CD4-positive, alpha-beta T cell (primary cell): Measurements from ENCODE around the gene HEATR9. TPM values are rescaled to one million over a fixed set of nuclear protein-coding genes. Genes with fewer than 3 reads are reported as not detected.

Experiments
- ATAC-seq: fragments of 200-7000 bp; cut with Tn5 transposase; one replicate; pipeline ENCODE4 v1.10.0; 2022; ENCODE audit warnings: mild to moderate bottlenecking; ENCODE audit not compliant: poor library complexity
- CTCF ChIA-PET: fragments of 350-600 bp; sonication (Branson Sonifier 250); formaldehyde crosslinking; loops from one replicate; lab custom pipeline; 2021; ENCODE audit warnings: antibody characterized with exemption, inconsistent platforms; lab: Charles Lee
- POLR2A ChIA-PET: fragments of 350-600 bp; sonication (Branson Sonifier 250); formaldehyde crosslinking; loops from one replicate; lab custom pipeline; 2021; ENCODE audit warnings: antibody characterized with exemption, inconsistent platforms; lab: Charles Lee
- DNase-seq, 14 experiments: peaks; one replicate each; pipeline ENCODE4 v3.0.0-alpha.2; 2013 to 2020; ENCODE audit warnings: mixed read lengths in 2 of 14
- H3K27ac ChIP-seq, 2 donors: one replicate each; pipeline versions ENCODE4 v1.5.1 to v1.7.0; 2013; ENCODE audit warnings: low read length in 2 of 2, low read depth in 1 of 2, mild to moderate bottlenecking in 1 of 2
- H3K27me3 ChIP-seq, 2 experiments: 1 replicate in 1 of 2; 2 replicates in 1 of 2; pipeline versions ENCODE4 v1.6.1 to v1.7.0; 2013; ENCODE audit warnings: low read length in 2 of 2, control low read depth in 1 of 2, mild to moderate bottlenecking in 1 of 2, moderate library complexity in 1 of 2; ENCODE audit not compliant: insufficient read depth in 2 of 2, control insufficient read depth in 1 of 2
- H3K36me3 ChIP-seq: one replicate; pipeline ENCODE4 v1.6.1; 2013; ENCODE audit warnings: low read length, control low read depth; ENCODE audit not compliant: insufficient read depth
- H3K4me1 ChIP-seq: one replicate; pipeline ENCODE4 v1.6.1; 2013; ENCODE audit warnings: low read length, control low read depth; ENCODE audit not compliant: insufficient read depth
- H3K4me3 ChIP-seq: one replicate; pipeline ENCODE4 v1.5.1; 2013; ENCODE audit warnings: mild to moderate bottlenecking, low read length, moderate library complexity
- H3K9me3 ChIP-seq, 2 experiments: 1 replicate in 1 of 2; 2 replicates in 1 of 2; pipeline versions ENCODE4 v1.6.1 to v1.7.0; 2013; ENCODE audit warnings: low read length in 2 of 2, mild to moderate bottlenecking in 2 of 2, control low read depth in 1 of 2, moderate library complexity in 1 of 2; ENCODE audit not compliant: control insufficient read depth in 1 of 2, insufficient read depth in 1 of 2
- H3K27ac Mint-ChIP-seq: one replicate; pipeline ENCODE4 v1.8.0; 2020; ENCODE audit warnings: mixed read lengths
- H3K27me3 Mint-ChIP-seq: one replicate; pipeline ENCODE4 v1.8.0; 2021; ENCODE audit warnings: mixed read lengths
- H3K36me3 Mint-ChIP-seq: one replicate; pipeline ENCODE4 v1.8.0; 2021; ENCODE audit warnings: low read depth, mixed read lengths
- H3K4me1 Mint-ChIP-seq: one replicate; pipeline ENCODE4 v1.8.0; 2021; ENCODE audit warnings: low read depth, mixed read lengths
- H3K4me3 Mint-ChIP-seq: one replicate; pipeline ENCODE4 v1.8.0; 2020; ENCODE audit warnings: mild to moderate bottlenecking, mixed read lengths
- H3K9me3 Mint-ChIP-seq: one replicate; pipeline ENCODE4 v1.8.0; 2020; ENCODE audit warnings: mixed read lengths
- intact Hi-C, 2 experiments: fragments of 100-400 bp; cut with DNase I in 1 of 2; cut with micrococcal nuclease in 1 of 2; formaldehyde crosslinking; loops; one replicate each; pipeline versions ENCODE4 v1.15.1 to v1.9.0; 2023 to 2025; cut with DNase I, micrococcal nuclease
- total RNA-seq, 174 experiments: library from RNA in 2 of 174; stranded (reverse) in 2 of 174; gene quantifications; one replicate each; pipeline ENCODE4 v1.2.3 and lab custom pipeline; 2021 to 2026
- TF ChIP-seq, protein P1 (sequence below): fragments of 200-600 bp; IDR thresholded peaks from one replicate; pipeline ENCODE4 v1.8.0; 2022; ENCODE audit warnings: antibody characterized with exemption, mild to moderate bottlenecking

HEATR9 gene
- total RNA-seq, 2 experiments from 2014 or later, result 0.47 to 0.61 TPM

DNA sequence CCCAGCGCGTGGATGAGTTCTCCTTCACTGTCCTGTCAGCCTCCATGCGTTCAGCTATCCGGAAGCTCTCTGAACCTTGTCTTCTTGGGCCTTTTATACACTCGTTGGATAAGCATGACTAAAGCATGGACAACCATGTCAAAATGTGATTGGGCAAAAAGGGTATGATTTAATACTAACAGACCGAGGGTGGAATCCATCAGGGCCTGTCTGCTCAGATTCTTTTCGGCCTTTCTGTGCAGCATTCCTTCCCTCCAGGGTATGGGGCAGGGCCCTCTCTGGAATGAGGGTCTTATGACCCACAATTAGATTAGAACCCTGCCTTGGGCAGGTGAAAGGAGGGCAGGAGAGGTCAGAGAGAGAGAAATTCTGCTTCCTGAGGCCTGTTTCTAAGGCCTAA lies 25.5 kb upstream of the HEATR9 start:
- intact Hi-C loops, result no loop called here
- no peaks in the 10 kb centered on the region for H3K27me3 ChIP-seq
- no peak for DNase-seq
- Mint-ChIP-seq H3K4me3 (no peak overlapping the region), H3K4me1 (peaks cover 29% of the 10 kb centered on the region), H3K27ac (no peak overlapping the region), H3K27me3 (peaks cover 5% of the 10 kb centered on the region), H3K36me3 (no peaks in the 10 kb centered on the region), H3K9me3 (no peaks in the 10 kb centered on the region)
- no peak overlapping the region for H3K4me3 ChIP-seq
- ChIA-PET POLR2A (no interaction called here), CTCF (no interaction called here)
- no peak for ATAC-seq
- H3K36me3 ChIP-seq, result no peaks in the 10 kb centered on the region
- H3K4me1 ChIP-seq, result peaks cover 84% of the 10 kb centered on the region
- no peaks in the 10 kb centered on the region for H3K9me3 ChIP-seq
- H3K27ac ChIP-seq, result no peak overlapping the region
- TF ChIP-seq, protein P1, sequence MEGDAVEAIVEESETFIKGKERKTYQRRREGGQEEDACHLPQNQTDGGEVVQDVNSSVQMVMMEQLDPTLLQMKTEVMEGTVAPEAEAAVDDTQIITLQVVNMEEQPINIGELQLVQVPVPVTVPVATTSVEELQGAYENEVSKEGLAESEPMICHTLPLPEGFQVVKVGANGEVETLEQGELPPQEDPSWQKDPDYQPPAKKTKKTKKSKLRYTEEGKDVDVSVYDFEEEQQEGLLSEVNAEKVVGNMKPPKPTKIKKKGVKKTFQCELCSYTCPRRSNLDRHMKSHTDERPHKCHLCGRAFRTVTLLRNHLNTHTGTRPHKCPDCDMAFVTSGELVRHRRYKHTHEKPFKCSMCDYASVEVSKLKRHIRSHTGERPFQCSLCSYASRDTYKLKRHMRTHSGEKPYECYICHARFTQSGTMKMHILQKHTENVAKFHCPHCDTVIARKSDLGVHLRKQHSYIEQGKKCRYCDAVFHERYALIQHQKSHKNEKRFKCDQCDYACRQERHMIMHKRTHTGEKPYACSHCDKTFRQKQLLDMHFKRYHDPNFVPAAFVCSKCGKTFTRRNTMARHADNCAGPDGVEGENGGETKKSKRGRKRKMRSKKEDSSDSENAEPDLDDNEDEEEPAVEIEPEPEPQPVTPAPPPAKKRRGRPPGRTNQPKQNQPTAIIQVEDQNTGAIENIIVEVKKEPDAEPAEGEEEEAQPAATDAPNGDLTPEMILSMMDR, result no peak

DNA sequence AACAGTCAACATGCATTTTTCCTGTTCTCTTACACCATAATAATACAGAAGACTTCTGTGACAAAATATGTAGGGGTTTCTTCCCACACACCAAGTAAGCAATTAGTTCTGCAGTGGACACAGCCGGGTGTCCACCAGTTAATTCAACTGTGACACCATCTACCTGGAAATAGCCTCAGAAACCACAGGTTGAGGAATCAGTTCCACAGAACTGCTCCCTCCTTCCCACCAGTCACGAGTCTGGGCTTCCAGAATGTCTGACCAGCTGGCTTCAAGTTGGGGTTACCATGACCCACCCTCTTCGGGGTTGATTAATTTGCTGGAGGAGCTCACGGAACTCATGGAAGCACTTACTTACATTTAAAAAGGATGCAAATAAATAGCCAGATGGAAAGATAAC lies 25.1 kb upstream of the HEATR9 start:
- CTCF ChIA-PET, result no interaction called here
- no peaks in the 10 kb centered on the region for H3K9me3 ChIP-seq
- TF ChIP-seq, protein P1, result no peak
- H3K36me3 Mint-ChIP-seq, result no peaks in the 10 kb centered on the region
- DNase-seq (no peak), ATAC-seq (no peak)
- no peak overlapping the region for H3K4me3 Mint-ChIP-seq
- no peaks in the 10 kb centered on the region for H3K9me3 Mint-ChIP-seq
- H3K4me1 Mint-ChIP-seq, result peaks cover 29% of the 10 kb centered on the region
- H3K27ac Mint-ChIP-seq, result no peak overlapping the region
- intact Hi-C loops, result no loop called here
- no peaks in the 10 kb centered on the region for H3K27me3 ChIP-seq
- POLR2A ChIA-PET, result no interaction called here
- no peak overlapping the region for H3K27ac ChIP-seq
- peaks cover 84% of the 10 kb centered on the region for H3K4me1 ChIP-seq
- H3K36me3 ChIP-seq, result no peaks in the 10 kb centered on the region
- peaks cover 5% of the 10 kb centered on the region for H3K27me3 Mint-ChIP-seq
- H3K4me3 ChIP-seq, result no peak overlapping the region

DNA sequence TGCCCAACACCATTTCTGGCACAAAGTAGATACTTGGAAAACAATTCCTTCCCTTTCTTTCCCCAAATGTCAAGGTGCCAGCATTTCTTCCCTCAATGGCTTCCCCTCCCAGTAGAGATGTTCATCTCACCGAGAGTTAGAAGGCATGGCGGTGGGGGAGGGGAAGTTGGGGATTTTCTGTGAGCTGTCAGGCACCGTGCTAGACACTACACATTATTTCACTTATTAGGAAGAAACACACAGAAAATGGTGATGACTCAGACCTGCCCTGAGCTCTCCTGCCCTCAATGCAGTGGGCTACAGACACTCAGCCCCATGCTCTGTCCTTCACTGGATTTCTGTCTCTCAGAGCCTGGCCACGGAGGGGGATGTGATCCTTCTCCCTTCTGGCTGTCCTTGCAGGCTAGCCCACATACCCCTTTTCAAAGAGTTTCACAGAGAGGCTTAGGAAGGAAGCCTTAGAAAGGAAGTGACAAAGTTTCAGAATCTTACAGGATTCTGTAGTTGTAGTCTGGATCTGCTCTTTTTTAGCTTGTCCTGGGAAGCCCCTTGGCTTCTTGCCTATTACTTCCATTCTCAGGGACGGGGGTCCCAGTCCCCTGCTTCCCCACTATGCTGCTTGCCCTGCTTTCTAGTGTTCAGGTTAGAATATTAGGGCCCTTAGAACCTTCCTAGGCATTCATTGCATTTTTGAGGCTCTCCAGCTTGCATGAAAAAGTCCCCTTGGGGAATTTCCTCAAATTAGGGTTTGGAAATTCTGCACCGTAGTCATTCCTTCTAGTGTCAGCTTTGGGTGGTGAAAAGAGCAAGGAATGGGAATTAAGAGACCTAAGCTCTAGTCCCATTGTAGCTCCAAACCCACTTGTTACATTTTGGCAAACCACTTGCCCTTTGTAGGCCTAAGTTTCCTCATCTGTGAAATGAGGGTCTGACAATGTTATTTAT lies 23.7 kb upstream of the HEATR9 start:
- peak overlapping the region; percentile 2 for H3K27ac Mint-ChIP-seq
- ChIA-PET CTCF (no interaction called here), POLR2A (interaction anchor here (0.5 kb wide), 1 partner anchor 26 kb away, joined by 3 read pairs; no protein-coding TSS in a partner anchor)
- DNase-seq (peak in 6 of 14 experiments; percentile 29 to 77 (median 56)), ATAC-seq (no peak)
- H3K4me1 Mint-ChIP-seq, result peaks cover 21% of the 10 kb centered on the region
- no peaks in the 10 kb centered on the region for H3K27me3 Mint-ChIP-seq
- intact Hi-C loops, result no loop called here
- Histone ChIP-seq H3K4me1 (peaks cover 80% of the 10 kb centered on the region), H3K36me3 (no peaks in the 10 kb centered on the region), H3K4me3 (no peak overlapping the region), H3K27ac (peak overlapping the region in 1 of 2 donors; percentile 55), H3K9me3 (no peaks in the 10 kb centered on the region), H3K27me3 (no peaks in the 10 kb centered on the region)
- no peak overlapping the region for H3K4me3 Mint-ChIP-seq
- no peaks in the 10 kb centered on the region for H3K36me3 Mint-ChIP-seq
- TF ChIP-seq, protein P1, result no peak
- no peaks in the 10 kb centered on the region for H3K9me3 Mint-ChIP-seq
